Natural killer cell (primary cell): Measurements from ENCODE around the gene SECISBP2L. TPM values are rescaled to one million over a fixed set of nuclear protein-coding genes. Genes with fewer than 3 reads are reported as not detected.

ENCODE experiments used
- ATAC-seq, 3 donors: fragments of 150-1000 bp in 2 of 3; fragments of 200-7000 bp in 1 of 3; cut with Tn5 transposase; 1 replicate in 1 of 3; 2 replicates in 2 of 3; pipeline ENCODE4 v1.10.0; 2021; ENCODE audit warnings: mild to moderate bottlenecking in 2 of 3, moderate library complexity in 2 of 3
- DNase-seq, 2 donors: peaks; one replicate each; pipeline versions ENCODE4 v3.0.0 to v3.0.0-alpha.2; 2013 to 2021; ENCODE audit warnings: mixed read lengths in 1 of 2
- H3K27ac ChIP-seq: one replicate; pipeline ENCODE4 v1.5.1; 2013; ENCODE audit warnings: mild to moderate bottlenecking, low read length
- H3K27me3 ChIP-seq: one replicate; pipeline ENCODE4 v1.6.1; 2013; ENCODE audit warnings: low read length; ENCODE audit not compliant: control insufficient read depth, insufficient read depth
- H3K36me3 ChIP-seq: one replicate; pipeline ENCODE4 v1.6.1; 2013; ENCODE audit warnings: low read length; ENCODE audit not compliant: control insufficient read depth, insufficient read depth
- H3K4me1 ChIP-seq: one replicate; pipeline ENCODE4 v1.6.1; 2013; ENCODE audit warnings: low read length; ENCODE audit not compliant: control insufficient read depth, insufficient read depth
- H3K4me3 ChIP-seq: one replicate; pipeline ENCODE4 v1.5.1; 2013; ENCODE audit warnings: low read length
- H3K9me3 ChIP-seq: one replicate; pipeline ENCODE4 v1.6.1; 2013; ENCODE audit warnings: low read length; ENCODE audit not compliant: control insufficient read depth, insufficient read depth
- H3K27ac Mint-ChIP-seq, 2 donors: one replicate each; pipeline ENCODE4 v1.8.0; 2022; ENCODE audit warnings: mild to moderate bottlenecking in 2 of 2, mixed read lengths in 2 of 2, moderate library complexity in 1 of 2
- H3K27me3 Mint-ChIP-seq, 2 donors: one replicate each; pipeline ENCODE4 v1.8.0; 2022; ENCODE audit warnings: low read depth in 2 of 2, mixed read lengths in 2 of 2
- H3K36me3 Mint-ChIP-seq: one replicate; pipeline ENCODE4 v1.8.0; 2022; ENCODE audit warnings: mixed read lengths
- H3K4me1 Mint-ChIP-seq, 2 donors: one replicate each; pipeline ENCODE4 v1.8.0; 2022; ENCODE audit warnings: mixed read lengths in 2 of 2
- H3K4me3 Mint-ChIP-seq: one replicate; pipeline ENCODE4 v1.8.0; 2022; ENCODE audit warnings: mild to moderate bottlenecking, moderate library complexity, mixed read lengths
- H3K9me3 Mint-ChIP-seq, 2 donors: one replicate each; pipeline ENCODE4 v1.8.0; 2022; ENCODE audit warnings: mixed read lengths in 2 of 2
- WGBS: methylation state at CpG from one replicate; pipeline ENCODE4 v1.1.7; 2013; ENCODE audit warnings: missing lambda C conversion rate; ENCODE audit not compliant: insufficient coverage; 5-methylcytosine and 5-hydroxymethylcytosine counted together
- intact Hi-C: fragments of 100-400 bp; cut with micrococcal nuclease; formaldehyde crosslinking; loops from one replicate; pipeline ENCODE4 v1.14.2; 2022
- total RNA-seq, 4 donors: library from RNA; stranded (reverse); fragments of 120-200 nt in 1 of 4; gene quantifications; one replicate each; pipeline versions ENCODE4 v1.2.3 to v1.2.4, GENCODE V29; 2013 to 2022
- TF ChIP-seq, protein P1 (sequence below): fragments of 200-600 bp; IDR thresholded peaks from one replicate; pipeline ENCODE4 v1.8.0; 2022; ENCODE audit warnings: antibody characterized with exemption

SECISBP2L gene
- total RNA-seq, 3 donors from 2014 or later (not counting 1 experiment from before 2014, with no cell fraction given): 78.8 to 97.7 (median 93.7) TPM

DNA sequence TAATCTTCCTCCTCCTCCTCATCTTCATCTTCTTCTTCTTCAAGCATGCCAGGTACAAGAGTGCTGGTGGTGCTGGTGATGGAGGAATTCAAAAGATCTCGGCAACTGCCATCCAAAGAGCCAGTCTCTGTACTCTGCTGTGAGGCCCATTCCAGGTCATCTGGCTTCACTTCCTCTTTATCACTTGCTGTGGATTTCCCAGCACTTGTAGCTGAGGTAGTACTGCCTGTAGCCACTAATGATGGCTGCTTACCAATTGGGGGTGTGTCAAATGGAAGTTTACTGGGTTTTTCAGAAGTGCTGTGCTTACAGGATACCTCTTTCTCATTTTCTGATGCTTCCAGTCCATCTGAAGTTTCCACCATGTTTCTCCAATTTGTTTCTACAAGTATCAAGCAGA is 53.7 kb downstream of the SECISBP2L start:
- Mint-ChIP-seq H3K9me3 (no peaks in the 10 kb centered on the region), H3K36me3 (peaks cover 25% of the 10 kb centered on the region), H3K4me1 (peaks cover 4 to 6% of the 10 kb centered on the region in 2 donors), H3K27me3 (no peaks in the 10 kb centered on the region), H3K27ac (peak overlapping the region in 1 of 2 donors; percentile 9), H3K4me3 (no peak overlapping the region)
- TF ChIP-seq, protein P1, sequence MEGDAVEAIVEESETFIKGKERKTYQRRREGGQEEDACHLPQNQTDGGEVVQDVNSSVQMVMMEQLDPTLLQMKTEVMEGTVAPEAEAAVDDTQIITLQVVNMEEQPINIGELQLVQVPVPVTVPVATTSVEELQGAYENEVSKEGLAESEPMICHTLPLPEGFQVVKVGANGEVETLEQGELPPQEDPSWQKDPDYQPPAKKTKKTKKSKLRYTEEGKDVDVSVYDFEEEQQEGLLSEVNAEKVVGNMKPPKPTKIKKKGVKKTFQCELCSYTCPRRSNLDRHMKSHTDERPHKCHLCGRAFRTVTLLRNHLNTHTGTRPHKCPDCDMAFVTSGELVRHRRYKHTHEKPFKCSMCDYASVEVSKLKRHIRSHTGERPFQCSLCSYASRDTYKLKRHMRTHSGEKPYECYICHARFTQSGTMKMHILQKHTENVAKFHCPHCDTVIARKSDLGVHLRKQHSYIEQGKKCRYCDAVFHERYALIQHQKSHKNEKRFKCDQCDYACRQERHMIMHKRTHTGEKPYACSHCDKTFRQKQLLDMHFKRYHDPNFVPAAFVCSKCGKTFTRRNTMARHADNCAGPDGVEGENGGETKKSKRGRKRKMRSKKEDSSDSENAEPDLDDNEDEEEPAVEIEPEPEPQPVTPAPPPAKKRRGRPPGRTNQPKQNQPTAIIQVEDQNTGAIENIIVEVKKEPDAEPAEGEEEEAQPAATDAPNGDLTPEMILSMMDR: no peak
- ATAC-seq (no peak), DNase-seq (no peak)
- H3K9me3 ChIP-seq: no peaks in the 10 kb centered on the region
- no peak overlapping the region for H3K27ac ChIP-seq
- H3K27me3 ChIP-seq: no peaks in the 10 kb centered on the region
- peaks cover 54% of the 10 kb centered on the region for H3K36me3 ChIP-seq
- no peaks in the 10 kb centered on the region for H3K4me1 ChIP-seq
- intact Hi-C loops: no loop called here
- no peak overlapping the region for H3K4me3 ChIP-seq
- 92% methylated on average over 1 of the region's 1 CpG for WGBS

DNA sequence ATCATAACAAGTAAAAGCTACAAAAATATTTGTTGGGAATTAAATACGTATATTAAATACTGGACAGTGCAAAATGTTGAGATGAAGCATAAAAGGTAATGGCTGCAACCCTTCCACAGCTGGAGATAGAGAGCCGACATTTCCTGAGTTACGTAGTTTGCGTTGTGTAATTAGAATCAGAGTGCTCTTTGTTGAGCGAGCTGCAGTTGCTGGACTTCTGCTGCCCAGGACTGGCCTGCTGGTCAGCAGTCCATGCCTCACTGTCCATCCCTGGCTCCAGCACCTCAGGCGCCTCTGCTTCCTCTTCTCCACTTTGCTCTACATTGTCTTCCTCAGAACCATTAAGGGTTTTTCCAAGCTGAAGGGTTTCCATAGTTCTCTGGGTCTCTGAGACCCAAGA is 54.1 kb downstream of the SECISBP2L start:
- no peak overlapping the region for H3K4me3 Mint-ChIP-seq
- Histone ChIP-seq H3K27ac (no peak overlapping the region), H3K27me3 (no peaks in the 10 kb centered on the region), H3K9me3 (no peaks in the 10 kb centered on the region), H3K36me3 (peaks cover 52% of the 10 kb centered on the region), H3K4me3 (no peak overlapping the region), H3K4me1 (no peaks in the 10 kb centered on the region)
- no peaks in the 10 kb centered on the region for H3K27me3 Mint-ChIP-seq
- no peak for ATAC-seq
- no peaks in the 10 kb centered on the region for H3K9me3 Mint-ChIP-seq
- 99% methylated on average over 6 of the region's 6 CpGs for WGBS
- H3K27ac Mint-ChIP-seq: peak overlapping the region in 1 of 2 donors; percentile 9
- peaks cover 4% of the 10 kb centered on the region in 2 donors for H3K4me1 Mint-ChIP-seq
- H3K36me3 Mint-ChIP-seq: peaks cover 21% of the 10 kb centered on the region
- DNase-seq: no peak
- TF ChIP-seq, protein P1: no peak
- intact Hi-C loops: no loop called here

DNA sequence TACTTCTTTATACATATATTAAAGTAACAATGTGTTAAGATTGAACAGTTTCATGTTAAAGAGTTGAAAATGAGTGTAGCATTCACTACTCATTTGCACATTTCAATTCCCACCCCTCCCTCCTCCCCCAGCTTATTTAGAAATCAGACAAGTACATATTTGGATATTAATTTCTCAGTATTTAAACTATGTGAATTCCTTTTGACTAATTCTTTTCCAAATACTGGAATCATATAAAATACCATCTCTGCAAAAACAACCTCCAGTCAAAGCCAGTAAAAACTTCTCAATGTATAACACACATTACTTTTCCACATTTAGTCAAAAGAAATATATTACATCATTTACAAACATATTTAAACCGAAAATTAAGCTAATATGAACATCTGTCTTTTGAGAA is 57.1 kb downstream of the SECISBP2L start:
- Mint-ChIP-seq H3K27me3 (no peaks in the 10 kb centered on the region), H3K4me3 (no peak overlapping the region), H3K36me3 (peaks cover 13% of the 10 kb centered on the region), H3K27ac (no peak overlapping the region), H3K9me3 (no peaks in the 10 kb centered on the region), H3K4me1 (no peaks in the 10 kb centered on the region)
- WGBS: no CpG with 5 or more reads among the region's 1 CpG
- intact Hi-C loops: no loop called here
- Histone ChIP-seq H3K4me3 (no peak overlapping the region), H3K4me1 (no peaks in the 10 kb centered on the region), H3K36me3 (peaks cover 29% of the 10 kb centered on the region), H3K27me3 (no peaks in the 10 kb centered on the region), H3K27ac (no peak overlapping the region), H3K9me3 (no peaks in the 10 kb centered on the region)
- TF ChIP-seq, protein P1: no peak
- no peak for DNase-seq
- ATAC-seq: no peak

DNA sequence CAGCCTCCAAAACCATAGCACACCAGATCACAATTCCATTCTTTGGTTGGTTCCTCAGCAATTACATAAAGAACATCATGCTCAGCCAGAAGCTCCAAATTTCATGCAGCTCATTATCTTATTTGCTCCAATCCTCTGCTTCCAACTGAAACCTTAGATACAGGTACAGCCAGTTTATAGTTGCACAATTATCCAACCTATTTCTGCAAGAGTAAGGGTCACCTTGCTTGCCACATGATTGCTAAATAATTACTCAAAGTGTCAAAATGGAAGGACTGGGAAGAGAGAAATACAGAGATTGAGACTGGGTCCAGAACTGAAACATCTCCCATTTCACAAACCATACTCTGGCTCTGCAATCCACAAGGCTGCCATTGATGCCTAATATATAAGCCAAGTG is 59.1 kb downstream of the SECISBP2L start:
- Mint-ChIP-seq H3K9me3 (no peaks in the 10 kb centered on the region), H3K4me3 (no peak overlapping the region), H3K36me3 (peaks cover 3% of the 10 kb centered on the region), H3K27me3 (peaks cover 0 to 2% of the 10 kb centered on the region in 2 donors), H3K27ac (peak overlapping the region in 1 of 2 donors; percentile 31), H3K4me1 (no peaks in the 10 kb centered on the region)
- Histone ChIP-seq H3K4me3 (no peak overlapping the region), H3K36me3 (peaks cover 18% of the 10 kb centered on the region), H3K27ac (no peak overlapping the region), H3K27me3 (no peaks in the 10 kb centered on the region), H3K4me1 (no peaks in the 10 kb centered on the region), H3K9me3 (no peaks in the 10 kb centered on the region)
- TF ChIP-seq, protein P1: no peak
- ATAC-seq: no peak
- DNase-seq: no peak
- intact Hi-C loops: no loop called here
